H1 (cell line): ENCODE measurements around the gene ACAP3. TPM values are rescaled to one million over a fixed set of nuclear protein-coding genes. Genes with fewer than 3 reads are reported as not detected.

Source experiments
- CTCF ChIA-PET: fragments of 300-600 bp; sonication (Branson Sonifier 250); formaldehyde crosslinking; loops from one replicate; lab custom pipeline; 2021; ENCODE audit not compliant: partially characterized antibody; lab: Charles Lee
- POLR2A ChIA-PET: fragments of 300-600 bp; sonication (Branson Sonifier 250); formaldehyde crosslinking; loops from one replicate; lab custom pipeline; 2021; ENCODE audit warnings: inconsistent platforms; ENCODE audit not compliant: partially characterized antibody; lab: Charles Lee
- DNase-seq, 2 experiments: peaks; one replicate each; pipeline versions ENCODE4 v3.0.0 to v3.0.0-alpha.2; 2010 to 2022; ENCODE audit warnings: low spot score in 2 of 2, low read depth in 1 of 2, mixed read lengths in 1 of 2
- FAIRE-seq: peaks from 2 replicates; lab custom pipeline; 2011; peaks lifted over from hg19 to GRCh38; lab: Jason Lieb, UNC
- H2AFZ ChIP-seq: 2 replicates; pipeline ENCODE4 v1.8.1; 2012; ENCODE audit warnings: low read length, inconsistent platforms
- H2AK5ac ChIP-seq: 2 replicates; pipeline ENCODE4 v1.6.1; 2013; ENCODE audit warnings: low read depth, low read length
- H2BK120ac ChIP-seq: replicated peaks from 2 replicates; pipeline ENCODE3; 2013; ENCODE audit warnings: low read depth, low read length, inconsistent platforms
- H2BK12ac ChIP-seq: 2 replicates; pipeline ENCODE4 v1.6.1; 2013; ENCODE audit warnings: low read depth, low read length
- H2BK15ac ChIP-seq: 2 replicates; pipeline ENCODE4 v1.6.1; 2013; ENCODE audit warnings: low read length
- H2BK20ac ChIP-seq: 2 replicates; pipeline ENCODE4 v1.6.1; 2013; ENCODE audit warnings: low read length
- H2BK5ac ChIP-seq: 2 replicates; pipeline ENCODE4 v1.6.1; 2013; ENCODE audit warnings: low read depth, low read length
- H3K14ac ChIP-seq: 2 replicates; pipeline ENCODE4 v1.6.1; 2013; ENCODE audit warnings: inconsistent platforms; ENCODE audit not compliant: insufficient read length
- H3K18ac ChIP-seq: 2 replicates; pipeline ENCODE4 v1.6.1; 2013; ENCODE audit warnings: low read length; ENCODE audit errors: extremely low read depth
- H3K23ac ChIP-seq: 2 replicates; pipeline ENCODE4 v1.6.1; 2013; ENCODE audit warnings: inconsistent platforms; ENCODE audit not compliant: insufficient read length
- H3K23me2 ChIP-seq: 2 replicates; pipeline ENCODE4 v1.6.1; 2013; ENCODE audit warnings: low read depth, low read length
- H3K27ac ChIP-seq: 2 replicates; pipeline ENCODE4 v1.6.1; 2011; ENCODE audit warnings: low read depth, low read length, inconsistent platforms
- H3K27me3 ChIP-seq, 4 experiments: replicated peaks in 1 of 4; 1 replicate in 1 of 4; 2 replicates in 3 of 4; pipeline versions ENCODE4 v1.6.1 to v1.8.1; 2011 to 2013; ENCODE audit warnings: low read length in 3 of 4, mild to moderate bottlenecking in 3 of 4, inconsistent platforms in 2 of 4, mixed read lengths in 2 of 4, moderate library complexity in 1 of 4; ENCODE audit not compliant: control insufficient read depth in 3 of 4, insufficient read depth in 3 of 4; ENCODE audit errors: extremely low read depth in 1 of 4
- H3K36me3 ChIP-seq, 4 experiments: 2 replicates each; pipeline versions ENCODE4 v1.6.1 to v1.8.1; 2011 to 2013; ENCODE audit warnings: mild to moderate bottlenecking in 4 of 4, low read length in 3 of 4, moderate library complexity in 2 of 4, control low read depth in 1 of 4, inconsistent platforms in 1 of 4; ENCODE audit not compliant: insufficient read depth in 4 of 4, control insufficient read depth in 2 of 4
- H3K4ac ChIP-seq: replicated peaks from 2 replicates; pipeline ENCODE3; 2013; ENCODE audit warnings: low read length, low read depth, mixed read lengths, inconsistent platforms; ENCODE audit not compliant: insufficient read length
- H3K4me1 ChIP-seq, 4 experiments: replicated peaks in 1 of 4; 1 replicate in 1 of 4; 2 replicates in 3 of 4; pipeline versions ENCODE4 v1.6.1 to v1.8.1; 2011 to 2013; ENCODE audit warnings: low read length in 3 of 4, inconsistent platforms in 2 of 4, mixed read lengths in 1 of 4; ENCODE audit not compliant: insufficient read depth in 4 of 4, control insufficient read depth in 3 of 4
- H3K4me2 ChIP-seq, 2 experiments: 2 replicates each; pipeline versions ENCODE4 v1.6.1 to v1.8.1; 2011 to 2013; ENCODE audit warnings: low read depth in 2 of 2, low read length in 2 of 2, control low read depth in 1 of 2, inconsistent platforms in 1 of 2, mild to moderate bottlenecking in 1 of 2; ENCODE audit not compliant: insufficient read depth in 1 of 2
- H3K4me3 ChIP-seq, 4 experiments: fragments of 200-600, 300-600 bp in 1 of 4; sonication (generic), shearing (Covaris generic), sonication (Bioruptor Twin) in 1 of 4; 2 replicates each; pipeline versions ENCODE4 v1.5.1 to v1.8.1; 2011 to 2016; ENCODE audit warnings: low read length in 4 of 4, low read depth in 3 of 4, control low read depth in 2 of 4, inconsistent platforms in 2 of 4, mild to moderate bottlenecking in 2 of 4, mixed read lengths in 1 of 4, moderate library complexity in 1 of 4; ENCODE audit not compliant: insufficient read depth in 2 of 4; ENCODE audit errors: extremely low read depth in 1 of 4
- H3K56ac ChIP-seq: replicated peaks from 2 replicates; pipeline ENCODE3; 2013; ENCODE audit warnings: low read depth, mild to moderate bottlenecking, mixed read lengths, low read length, inconsistent platforms; ENCODE audit not compliant: insufficient read length
- H3K79me1 ChIP-seq: 2 replicates; pipeline ENCODE4 v1.6.1; 2013; ENCODE audit warnings: low read depth, low read length, control low read depth
- H3K79me2 ChIP-seq, 2 experiments: 2 replicates each; pipeline versions ENCODE4 v1.6.1 to v1.8.1; 2012 to 2013; ENCODE audit warnings: low read length in 2 of 2, mild to moderate bottlenecking in 2 of 2, inconsistent platforms in 1 of 2; ENCODE audit not compliant: insufficient read depth in 2 of 2, control insufficient read depth in 1 of 2
- H3K9ac ChIP-seq, 4 experiments: replicated peaks in 1 of 4; 1 replicate in 1 of 4; 2 replicates in 3 of 4; pipeline versions ENCODE4 v1.6.1 to v1.8.1; 2011 to 2013; ENCODE audit warnings: low read depth in 3 of 4, low read length in 3 of 4, control low read depth in 2 of 4, mild to moderate bottlenecking in 2 of 4, moderate library complexity in 2 of 4, inconsistent platforms in 1 of 4; ENCODE audit errors: extremely low read depth in 1 of 4
- H3K9me3 ChIP-seq, 2 experiments: 2 replicates each; pipeline versions ENCODE4 v1.6.1 to v1.8.1; 2012 to 2013; ENCODE audit warnings: mild to moderate bottlenecking in 2 of 2, moderate library complexity in 2 of 2, control low read depth in 1 of 2, inconsistent platforms in 1 of 2, low read depth in 1 of 2, low read length in 1 of 2, mixed read lengths in 1 of 2; ENCODE audit not compliant: insufficient read depth in 2 of 2
- H4K20me1 ChIP-seq, 2 experiments: replicated peaks in 1 of 2; 2 replicates each; pipeline versions ENCODE3 to v1.8.1; 2011 to 2013; ENCODE audit warnings: inconsistent platforms in 2 of 2, low read length in 2 of 2, mild to moderate bottlenecking in 1 of 2; ENCODE audit not compliant: insufficient read depth in 2 of 2, control insufficient read depth in 1 of 2
- H4K5ac ChIP-seq: 2 replicates; pipeline ENCODE4 v1.6.1; 2013; ENCODE audit warnings: low read length, low read depth, mixed read lengths, inconsistent platforms; ENCODE audit not compliant: insufficient read length
- H4K8ac ChIP-seq: 2 replicates; pipeline ENCODE4 v1.8.0; 2013; ENCODE audit warnings: mild to moderate bottlenecking, moderate library complexity, low read length, inconsistent platforms; ENCODE audit not compliant: insufficient read depth; ENCODE audit errors: extremely low read depth
- H4K91ac ChIP-seq: replicated peaks from 2 replicates; pipeline ENCODE3; 2013; ENCODE audit warnings: low read length, mixed read lengths, inconsistent platforms; ENCODE audit not compliant: insufficient read length
- BACH1 ChIP-seq: IDR thresholded peaks from 2 replicates; pipeline ENCODE4 v1.6.1; 2012; ENCODE audit warnings: low read length, improper control_type of control experiment
- BRCA1 ChIP-seq: IDR thresholded peaks from 2 replicates; pipeline ENCODE4 v1.6.1; 2012; ENCODE audit warnings: low read depth, low read length, improper control_type of control experiment
- CEBPB ChIP-seq: IDR thresholded peaks from 2 replicates; pipeline ENCODE4 v1.6.1; 2012; ENCODE audit warnings: low read depth, low read length
- CHD1 ChIP-seq: IDR thresholded peaks from 2 replicates; pipeline ENCODE4 v1.6.1; 2012; ENCODE audit warnings: low read depth, low read length, improper control_type of control experiment
- GTF2F1 ChIP-seq: IDR thresholded peaks from 2 replicates; pipeline ENCODE4 v1.6.1; 2012; ENCODE audit warnings: low read depth, low read length, improper control_type of control experiment, borderline replicate concordance
- JUND ChIP-seq: IDR thresholded peaks from 2 replicates; pipeline ENCODE4 v1.6.1; 2011; ENCODE audit warnings: mild to moderate bottlenecking, improper control_type of control experiment, low read length
- KDM1A ChIP-seq: fragments of 200-600, 300-600 bp; sonication (generic); IDR thresholded peaks from 2 replicates; pipeline ENCODE4 v1.7.1; 2016; ENCODE audit warnings: mild to moderate bottlenecking, low read length, borderline replicate concordance
- SIN3A ChIP-seq, 2 experiments: IDR thresholded peaks in 1 of 2; conservative IDR thresholded peaks in 1 of 2; 2 replicates each; pipeline ENCODE4 v1.6.1; 2011 to 2012; ENCODE audit warnings: low read length in 2 of 2, improper control_type of control experiment in 1 of 2, low read depth in 1 of 2, mild to moderate bottlenecking in 1 of 2
- YY1 ChIP-seq: IDR thresholded peaks from 2 replicates; pipeline ENCODE4 v1.6.1; 2011; ENCODE audit warnings: low read depth, mild to moderate bottlenecking, low read length
- WGBS, 2 experiments: shearing (Covaris generic) in 1 of 2; methylation state at CpG; one replicate each; pipeline versions ENCODE4 v1.1.6 to v1.1.7; 2013 to 2015; ENCODE audit warnings: low lambda C conversion rate in 2 of 2, mixed read lengths in 2 of 2, inconsistent platforms in 1 of 2, low coverage in 1 of 2, missing lambda C conversion rate in 1 of 2; ENCODE audit not compliant: insufficient replicate concordance in 2 of 2, insufficient coverage in 1 of 2, insufficient read length in 1 of 2; ENCODE audit errors: extremely low coverage in 1 of 2, missing lambda C conversion rate in 1 of 2; 5-methylcytosine and 5-hydroxymethylcytosine counted together
- polyA plus RNA-seq, 7 experiments: library from polyadenylated mRNA; depleted of rRNA in 3 of 7; stranded (reverse) in 5 of 7; unstranded in 2 of 7; fragments of >200 nt in 5 of 7; fragments of 200-250 nt in 2 of 7; gene quantifications; 1 replicate in 5 of 7; 2 replicates in 1 of 7; 4 replicates in 1 of 7; pipeline versions ENCODE4 v1.2.1 to v1.2.3, GENCODE V29; 2011 to 2013; ENCODE audit warnings: missing spikeins in 2 of 7, mixed read lengths in 2 of 7
- total RNA-seq: library from RNA; stranded (reverse); fragmentation: NEBNext Ultra II Directional; extraction: Animal tissue kit (Norgen Biotek cat#: 25700); gene quantifications from 2 replicates; pipeline ENCODE4 v1.2.1, GENCODE V29; 2021
- TF ChIP-seq, protein P1 (sequence below), 3 experiments: IDR thresholded peaks; 1 replicate in 2 of 3; 2 replicates in 1 of 3; pipeline versions ENCODE4 v1.5.1 to v1.6.1; 2011; ENCODE audit warnings: low read length in 3 of 3, mild to moderate bottlenecking in 3 of 3, inconsistent platforms in 2 of 3, low read depth in 1 of 3, moderate library complexity in 1 of 3; ENCODE audit not compliant: insufficient read depth in 1 of 3; ENCODE audit errors: control extremely low read depth in 1 of 3

ACAP3 gene
- total and polyA plus RNA-seq, 2 of the 8 experiments (the other 6 are each of a cell fraction or from before 2014, with no cell fraction given) = 14.8 to 28.3 TPM

DNA sequence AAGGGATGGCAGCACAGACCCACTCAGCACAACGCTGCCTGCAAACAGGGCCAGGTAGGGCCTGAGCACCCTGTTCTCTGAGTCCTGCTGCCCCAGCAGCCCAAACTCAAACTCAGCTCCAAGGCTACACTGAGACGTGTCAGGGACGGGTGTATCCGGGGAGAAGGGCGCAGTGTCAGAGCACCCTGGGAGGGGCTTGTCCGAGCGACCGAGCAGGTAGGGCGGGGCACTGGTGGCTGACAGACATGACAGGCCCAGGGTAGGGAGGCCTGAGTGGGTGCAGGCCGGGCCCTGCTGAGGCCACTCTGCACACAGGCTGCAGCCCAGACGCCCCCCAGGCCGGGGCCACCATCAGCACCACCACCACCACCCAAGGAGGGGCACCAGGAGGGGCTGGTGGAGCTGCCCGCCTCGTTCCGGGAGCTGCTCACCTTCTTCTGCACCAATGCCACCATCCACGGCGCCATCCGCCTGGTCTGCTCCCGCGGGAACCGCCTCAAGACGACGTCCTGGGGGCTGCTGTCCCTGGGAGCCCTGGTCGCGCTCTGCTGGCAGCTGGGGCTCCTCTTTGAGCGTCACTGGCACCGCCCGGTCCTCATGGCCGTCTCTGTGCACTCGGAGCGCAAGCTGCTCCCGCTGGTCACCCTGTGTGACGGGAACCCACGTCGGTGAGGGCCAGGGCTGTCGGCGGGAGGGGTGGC lies 22.0 kb downstream of the ACAP3 start:
- ChIA-PET POLR2A (interaction anchor here (0.9 to 2.6 kb wide), 3 partner anchors 11 to 44 kb away, joined by 3 to 12 read pairs (median 4); partner anchors contain the start of gene UBE2J2), CTCF (interaction anchor here (1.0 to 1.8 kb wide), 9 partner anchors 9 to 163 kb away, joined by 3 to 5 read pairs (median 4); no protein-coding TSS in a partner anchor)
- Histone ChIP-seq H4K91ac (peak overlapping the region; percentile 65), H3K23ac (no peak overlapping the region), H3K4me2 (no peak overlapping the region), H2BK15ac (peak overlapping the region; percentile 46; the same call in 1 of the 2 replicates), H3K4ac (no peak overlapping the region), H2BK12ac (no peak overlapping the region), H3K79me2 (no peaks in the 10 kb centered on the region), H3K14ac (no peak overlapping the region), H2AK5ac (no peak overlapping the region), H2BK120ac (no peak overlapping the region), H4K8ac (peak overlapping the region; percentile 79), H3K56ac (no peak overlapping the region), H3K27me3 (no peaks in the 10 kb centered on the region), H3K23me2 (no peaks in the 10 kb centered on the region), H3K18ac (no peak overlapping the region), H3K36me3 (no peaks in the 10 kb centered on the region), H3K9me3 (peaks cover 0 to 2% of the 10 kb centered on the region in 2 experiments; a peak in 1 of 4 replicates), H2AFZ (no peak overlapping the region), H3K9ac (no peak overlapping the region), H3K4me1 (peaks cover 0 to 2% (median under 1%) of the 10 kb centered on the region in 4 experiments; a peak in 1 of 7 replicates), H4K5ac (no peak overlapping the region), H3K27ac (no peak overlapping the region; the same call in 1 of the 2 replicates), H4K20me1 (no peaks in the 10 kb centered on the region), H2BK20ac (no peak overlapping the region), H3K79me1 (no peaks in the 10 kb centered on the region), H3K4me3 (no peak overlapping the region), H2BK5ac (no peak overlapping the region)
- FAIRE-seq = no peak
- DNase-seq = no peak
- WGBS, 2 experiments = 88% methylated on average over 35 of the region's 37 CpGs; no CpG with 5 or more reads in 1 of the 2 experiments
- TF ChIP-seq GTF2F1 = no peak
- no peak for TF ChIP-seq BACH1
- no peak for TF ChIP-seq KDM1A
- TF ChIP-seq CEBPB = no peak
- no peak for TF ChIP-seq CHD1
- no peak for TF ChIP-seq SIN3A (conservative IDR thresholded peaks at IDR 0.05 in 1 of 2, IDR thresholded peaks at IDR 0.05 in 1 of 2; ENCODE audit: low read depth in 1 of 2, low read length in 2 of 2)
- no peak for TF ChIP-seq JUND
- TF ChIP-seq BRCA1 = no peak
- no peak for TF ChIP-seq YY1
- TF ChIP-seq, protein P1, sequence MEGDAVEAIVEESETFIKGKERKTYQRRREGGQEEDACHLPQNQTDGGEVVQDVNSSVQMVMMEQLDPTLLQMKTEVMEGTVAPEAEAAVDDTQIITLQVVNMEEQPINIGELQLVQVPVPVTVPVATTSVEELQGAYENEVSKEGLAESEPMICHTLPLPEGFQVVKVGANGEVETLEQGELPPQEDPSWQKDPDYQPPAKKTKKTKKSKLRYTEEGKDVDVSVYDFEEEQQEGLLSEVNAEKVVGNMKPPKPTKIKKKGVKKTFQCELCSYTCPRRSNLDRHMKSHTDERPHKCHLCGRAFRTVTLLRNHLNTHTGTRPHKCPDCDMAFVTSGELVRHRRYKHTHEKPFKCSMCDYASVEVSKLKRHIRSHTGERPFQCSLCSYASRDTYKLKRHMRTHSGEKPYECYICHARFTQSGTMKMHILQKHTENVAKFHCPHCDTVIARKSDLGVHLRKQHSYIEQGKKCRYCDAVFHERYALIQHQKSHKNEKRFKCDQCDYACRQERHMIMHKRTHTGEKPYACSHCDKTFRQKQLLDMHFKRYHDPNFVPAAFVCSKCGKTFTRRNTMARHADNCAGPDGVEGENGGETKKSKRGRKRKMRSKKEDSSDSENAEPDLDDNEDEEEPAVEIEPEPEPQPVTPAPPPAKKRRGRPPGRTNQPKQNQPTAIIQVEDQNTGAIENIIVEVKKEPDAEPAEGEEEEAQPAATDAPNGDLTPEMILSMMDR (IDR thresholded peaks at IDR 0.05; ENCODE audit: control extremely low read depth in 1 of 3, insufficient read depth in 1 of 3, low read depth in 1 of 3, low read length in 3 of 3) = no peak
